Measurements from ENCODE around the gene PDCL2.

The PDCL2 gene

DNA sequence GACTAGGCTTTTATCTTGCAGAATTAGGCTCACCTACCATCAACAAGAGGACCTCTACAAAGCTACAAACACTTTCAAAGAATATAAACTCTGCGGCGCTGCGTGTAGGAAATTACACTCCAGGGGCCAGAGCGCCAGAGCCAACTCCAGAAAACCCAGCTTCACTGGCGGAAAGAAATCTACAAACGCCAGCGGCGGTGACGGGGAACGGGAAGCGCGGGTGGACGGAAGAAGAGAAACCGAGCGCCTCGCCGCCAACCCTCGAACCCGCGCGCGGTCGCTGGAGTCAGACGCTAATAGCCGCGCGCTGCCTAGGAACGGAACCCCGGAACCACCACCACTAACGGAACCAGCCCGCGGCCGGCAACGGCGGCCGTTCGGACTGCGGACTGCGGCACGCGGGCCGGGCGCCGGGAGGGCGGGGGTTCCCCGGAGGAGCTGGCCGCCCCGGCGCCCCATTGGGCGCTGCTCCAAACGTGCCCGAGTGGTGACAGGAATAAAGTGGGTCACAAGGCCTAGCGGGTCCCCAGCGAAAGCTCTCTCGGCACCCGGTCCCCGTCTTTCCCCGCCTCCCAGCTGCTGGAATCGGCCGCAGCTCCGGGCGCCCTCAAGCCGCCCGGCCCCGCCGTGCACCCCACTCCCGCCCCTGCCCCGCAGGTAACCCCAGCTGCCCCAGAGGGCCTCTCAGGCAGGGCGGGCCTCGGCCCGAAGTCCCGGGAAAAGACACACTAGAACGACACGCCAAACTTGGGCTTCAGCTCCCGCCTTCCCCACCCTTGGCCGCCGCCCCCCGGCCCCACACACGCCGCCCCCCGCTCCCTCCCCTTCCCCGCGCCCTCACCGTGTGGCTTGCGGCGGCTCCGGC, 46.2 kb downstream of the PDCL2 start:
- peak overlapping the region; percentile 87 for H3K4me3 ChIP-seq (ENCODE audit: low read depth, low read length)
- DNase-seq (ENCODE audit: low read depth): peak; percentile 15

DNA sequence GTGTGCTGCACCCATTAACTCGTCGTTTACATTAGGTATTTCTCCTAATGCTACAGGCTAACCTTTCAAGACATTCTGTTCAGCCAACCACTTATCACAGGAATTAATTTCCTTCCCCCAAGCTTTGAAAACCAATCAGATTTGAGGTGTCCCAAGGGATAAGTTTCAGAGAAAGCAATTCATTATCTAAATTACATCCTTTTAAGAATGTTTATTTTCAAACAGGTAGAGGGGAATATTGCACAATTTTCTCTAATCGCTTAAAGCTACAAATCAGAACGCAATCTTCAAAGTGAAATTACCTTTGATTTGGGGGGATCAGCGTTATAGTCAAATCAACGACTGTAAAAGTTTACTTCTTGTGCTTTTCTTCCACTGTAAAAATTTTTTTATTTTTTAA, 46.9 kb downstream of the PDCL2 start:
- H3K4me3 ChIP-seq (ENCODE audit: low read depth, low read length): peak overlapping the region; percentile 87
- DNase-seq (ENCODE audit: low read depth): no peak

DNA sequence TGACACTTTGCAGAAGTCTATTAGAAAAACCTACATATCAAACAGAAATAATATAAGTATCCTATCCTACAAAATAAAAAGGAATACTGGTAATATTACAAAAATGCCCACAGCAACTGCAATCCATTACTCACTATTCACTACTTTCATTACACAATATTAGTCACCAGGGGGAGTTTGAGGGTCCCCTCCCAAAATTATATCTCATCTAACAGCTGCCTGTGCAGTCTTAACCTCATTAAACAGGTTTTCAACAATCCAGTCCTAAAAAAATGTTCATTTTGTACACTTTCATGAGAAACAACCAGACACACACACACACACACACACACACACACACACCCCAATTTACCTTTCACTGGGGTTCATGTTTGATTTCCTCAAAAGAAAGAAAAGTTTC, 48.2 kb downstream of the PDCL2 start:
- no peak overlapping the region for H3K4me3 ChIP-seq (ENCODE audit: low read depth, low read length)
- no peak for DNase-seq (ENCODE audit: low read depth)

DNA sequence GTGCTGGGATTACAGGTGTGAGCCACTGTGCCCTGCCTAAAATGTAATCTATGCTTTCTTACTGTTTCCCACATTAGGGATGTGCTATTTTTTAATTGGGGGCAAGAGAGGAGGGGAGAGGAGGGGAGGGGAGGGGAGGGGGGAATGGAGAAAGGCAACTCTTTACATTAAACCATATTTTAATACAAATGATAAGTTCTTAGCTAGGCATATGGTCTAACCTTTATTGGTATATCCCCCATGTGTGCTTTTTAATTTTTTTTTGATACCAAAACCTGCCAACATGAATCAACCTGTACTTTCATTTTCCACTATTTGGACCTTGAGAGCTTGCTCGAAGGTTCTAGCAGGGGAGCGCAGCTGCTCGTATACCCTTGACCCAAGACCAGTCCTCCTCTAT, 51.8 kb downstream of the PDCL2 start:
- DNase-seq (ENCODE audit: low read depth): no peak
- no peak overlapping the region for H3K4me3 ChIP-seq (ENCODE audit: low read depth, low read length)

DNA sequence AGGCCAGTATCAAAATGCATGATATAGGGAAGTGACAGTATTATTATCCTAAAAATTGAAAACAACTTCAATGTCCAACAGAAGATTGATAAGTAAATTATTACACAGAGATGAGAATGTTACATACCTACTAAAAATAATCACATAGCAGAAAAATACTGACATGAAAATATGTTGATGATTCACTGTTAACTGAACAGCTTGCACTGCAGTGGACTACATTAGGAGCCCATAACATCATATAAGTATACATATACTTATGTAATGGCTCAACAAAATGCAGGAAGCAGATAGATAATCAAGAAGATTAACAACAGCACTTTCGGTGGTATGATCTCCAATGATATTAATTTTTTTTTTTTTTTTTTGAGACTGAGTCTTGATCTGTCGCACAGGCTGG, 52.4 kb downstream of the PDCL2 start:
- H3K4me3 ChIP-seq (ENCODE audit: low read depth, low read length): no peak overlapping the region
- no peak for DNase-seq (ENCODE audit: low read depth)

DNA sequence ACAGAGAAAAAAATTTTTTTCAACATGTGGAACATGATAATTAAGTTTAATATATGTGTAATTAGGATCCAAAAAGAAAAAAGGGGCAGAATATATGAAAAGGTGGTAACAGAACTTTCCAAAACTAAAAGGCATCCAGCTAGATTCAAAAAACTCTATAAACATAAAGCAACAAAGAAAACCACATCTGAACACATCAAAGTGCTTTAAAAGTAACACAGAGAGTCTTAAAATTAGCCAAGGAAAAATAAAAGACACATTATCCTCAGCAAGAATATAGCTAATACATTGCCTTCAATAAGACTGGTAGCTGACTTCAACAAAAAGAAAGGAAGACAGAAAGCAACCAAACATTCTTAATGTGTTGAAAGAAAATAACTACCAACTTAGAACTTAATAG, 53.5 kb downstream of the PDCL2 start:
- DNase-seq (ENCODE audit: low read depth): no peak
- H3K4me3 ChIP-seq (ENCODE audit: low read depth, low read length): no peak overlapping the region

DNA sequence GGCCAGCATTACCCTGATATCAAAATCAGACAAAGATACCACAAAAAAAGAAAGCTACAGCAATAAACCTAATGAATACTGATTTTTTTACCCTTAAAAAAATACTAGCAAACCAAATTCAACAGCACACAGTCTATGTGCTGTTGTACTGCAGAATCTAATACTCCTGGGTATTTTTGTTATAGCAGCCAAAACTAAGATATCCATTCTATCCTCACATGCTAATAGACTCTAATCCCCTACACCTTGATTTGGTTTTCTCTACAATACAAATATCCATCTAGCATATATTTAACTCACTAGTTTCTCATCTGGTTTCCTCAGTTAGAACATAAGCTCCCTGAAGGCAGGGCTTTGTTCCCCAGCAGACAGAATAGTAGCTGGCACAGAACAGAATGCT, 57.7 kb downstream of the PDCL2 start:
- no peak for DNase-seq (ENCODE audit: low read depth)
- H3K4me3 ChIP-seq (ENCODE audit: low read depth, low read length): no peak overlapping the region

DNA sequence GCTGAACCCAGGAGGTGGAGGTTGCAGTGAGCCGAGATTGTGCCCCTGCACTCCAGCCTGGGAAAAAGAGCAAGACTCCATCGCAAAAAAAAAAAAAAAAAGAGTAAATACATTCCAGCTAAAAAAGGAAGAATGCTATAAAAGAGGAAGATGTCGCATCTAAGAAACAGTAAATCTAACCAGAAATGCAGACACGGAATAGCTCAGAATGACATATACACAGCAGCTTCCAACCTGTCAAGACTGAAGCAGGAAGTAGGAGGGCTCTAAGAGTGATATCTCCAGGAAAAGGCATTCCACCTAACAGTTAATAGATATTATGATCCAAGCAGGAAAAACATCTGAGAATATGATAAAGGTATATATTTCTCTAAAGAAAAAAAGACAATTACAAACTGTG, 61.4 kb downstream of the PDCL2 start:
- DNase-seq (ENCODE audit: low read depth): no peak

DNA sequence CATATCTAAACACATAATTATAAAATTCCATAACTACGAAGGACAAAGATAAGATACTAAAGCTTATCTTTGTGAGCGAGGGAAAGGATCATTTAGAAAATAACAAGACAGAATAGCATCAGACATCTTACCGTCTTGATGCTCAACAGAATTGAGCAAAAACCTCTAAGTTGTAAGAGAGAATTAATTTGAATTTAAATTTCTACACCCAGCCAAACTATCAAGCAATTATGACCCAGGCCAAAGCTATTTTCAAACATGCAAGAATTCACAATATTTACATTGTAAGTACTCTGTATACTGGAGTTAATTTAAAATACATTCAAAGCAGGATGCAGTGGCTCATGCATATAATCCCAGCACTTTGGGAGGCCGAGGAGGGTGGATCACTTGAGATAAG, 61.9 kb downstream of the PDCL2 start:
- DNase-seq (ENCODE audit: low read depth): no peak
- no peak overlapping the region for H3K4me3 ChIP-seq (ENCODE audit: low read depth, low read length)

More for the DNA sequence above, 61.4 kb downstream of the PDCL2 start:
- H3K4me3 ChIP-seq (ENCODE audit: low read depth, low read length): no peak overlapping the region

DNA sequence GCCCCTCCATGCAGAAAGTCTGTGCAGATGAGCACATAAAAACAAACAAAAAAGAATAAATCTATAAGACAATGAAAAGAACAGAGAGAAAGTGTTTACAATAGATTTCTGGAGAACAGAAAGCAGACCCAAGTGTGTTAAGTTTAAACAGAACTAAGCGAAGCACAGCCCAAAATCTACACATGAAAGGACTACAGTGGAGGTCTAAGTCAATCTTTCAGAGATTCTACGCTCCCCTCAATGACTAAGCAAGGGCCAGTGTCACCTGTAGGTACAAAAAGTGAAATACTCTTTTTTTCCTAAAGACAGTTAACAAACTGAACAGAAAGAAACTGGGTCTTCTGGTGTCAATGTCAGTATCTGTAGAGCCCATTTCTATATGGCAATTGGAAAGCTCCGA, 63.6 kb downstream of the PDCL2 start:
- no peak overlapping the region for H3K4me3 ChIP-seq (ENCODE audit: low read depth, low read length)
- no peak for DNase-seq (ENCODE audit: low read depth)

DNA sequence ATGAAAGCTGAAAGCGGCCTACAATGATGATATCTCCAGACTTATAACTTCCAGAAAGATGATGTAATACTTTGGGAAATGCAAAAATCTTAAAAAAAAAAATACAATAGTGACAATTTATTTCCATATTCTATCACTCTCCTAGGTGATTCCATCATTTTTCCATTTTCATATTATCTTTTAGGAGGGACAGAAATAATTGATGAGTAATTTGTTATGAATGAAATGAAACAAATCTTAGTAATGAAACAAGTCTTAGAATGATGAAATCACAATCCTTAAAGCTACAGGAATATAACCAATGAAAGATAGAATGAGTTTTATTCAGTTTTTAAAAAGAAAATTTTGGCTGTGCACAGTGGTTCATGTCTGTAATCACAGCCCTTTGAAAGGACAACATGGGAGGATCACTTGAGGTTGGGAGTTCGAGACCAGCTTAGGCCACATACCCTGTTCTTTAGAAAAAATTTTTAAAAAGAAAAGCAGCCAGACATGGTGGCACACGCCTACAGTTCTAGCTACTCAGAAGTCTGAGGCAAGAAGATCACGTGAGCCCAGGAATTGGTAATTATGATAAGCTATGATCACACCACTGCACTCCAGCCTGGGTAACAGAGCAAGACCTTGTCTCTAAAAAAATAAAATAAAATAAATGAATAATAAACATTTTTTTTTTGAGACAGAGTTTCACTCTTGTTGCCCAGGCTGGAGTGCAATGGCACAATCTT, 67.0 kb downstream of the PDCL2 start:
- DNase-seq (ENCODE audit: low read depth): no peak
- no peak overlapping the region for H3K4me3 ChIP-seq (ENCODE audit: low read depth, low read length)

DNA sequence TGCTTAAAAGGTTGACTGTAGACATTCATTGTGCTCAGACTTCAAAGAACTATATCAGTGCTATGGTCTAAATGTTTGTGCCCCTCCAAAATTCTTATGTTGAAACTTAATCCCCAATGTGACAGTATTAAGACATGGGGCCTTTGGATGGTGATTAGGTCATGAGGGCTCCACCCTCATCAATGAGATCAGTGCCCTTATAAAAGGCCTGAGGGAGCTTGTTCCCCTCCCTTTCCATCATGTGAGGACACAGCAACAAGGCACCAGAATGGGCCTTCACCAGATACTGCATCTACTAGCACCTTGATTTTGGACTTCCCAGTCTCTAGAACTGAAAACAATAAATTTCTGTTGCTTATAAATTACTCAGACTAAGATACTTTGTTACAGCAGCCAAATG, 73.6 kb downstream of the PDCL2 start:
- no peak for DNase-seq (ENCODE audit: low read depth)
- no peak overlapping the region for H3K4me3 ChIP-seq (ENCODE audit: low read depth, low read length)

DNA sequence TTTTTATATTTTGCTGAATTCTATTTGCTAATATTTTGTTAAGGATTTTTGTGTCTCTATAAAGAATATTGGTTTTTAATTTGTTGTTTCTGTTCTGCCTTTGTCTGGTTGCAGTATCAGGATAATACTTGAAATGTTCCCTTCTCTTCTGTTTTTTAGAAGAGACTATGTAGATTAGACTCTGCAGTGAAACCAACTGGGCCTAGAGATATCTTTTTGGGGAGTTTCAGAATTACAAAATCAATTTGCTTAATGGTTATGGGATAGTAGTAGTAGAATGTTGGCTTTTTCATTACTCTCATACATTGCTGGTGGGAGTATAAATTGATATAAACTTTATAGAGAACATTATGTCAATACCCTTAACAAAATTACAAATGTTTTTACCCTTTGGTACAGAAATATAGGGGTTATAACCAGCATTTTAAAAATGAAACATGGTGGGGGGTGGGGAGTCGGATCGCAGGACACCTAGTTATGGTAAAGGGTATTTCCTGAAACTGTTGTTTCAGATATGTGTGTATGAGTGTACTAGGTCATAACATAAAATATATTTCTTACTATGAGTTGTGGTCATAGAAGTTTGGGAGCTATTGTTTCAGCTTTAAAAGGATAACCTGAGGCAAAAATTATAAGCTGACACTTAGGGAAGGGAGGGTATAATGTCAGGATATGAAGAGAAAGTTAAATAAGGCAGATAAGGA, 74.4 kb downstream of the PDCL2 start:
- DNase-seq (ENCODE audit: low read depth): no peak
- H3K4me3 ChIP-seq (ENCODE audit: low read depth, low read length): no peak overlapping the region

DNA sequence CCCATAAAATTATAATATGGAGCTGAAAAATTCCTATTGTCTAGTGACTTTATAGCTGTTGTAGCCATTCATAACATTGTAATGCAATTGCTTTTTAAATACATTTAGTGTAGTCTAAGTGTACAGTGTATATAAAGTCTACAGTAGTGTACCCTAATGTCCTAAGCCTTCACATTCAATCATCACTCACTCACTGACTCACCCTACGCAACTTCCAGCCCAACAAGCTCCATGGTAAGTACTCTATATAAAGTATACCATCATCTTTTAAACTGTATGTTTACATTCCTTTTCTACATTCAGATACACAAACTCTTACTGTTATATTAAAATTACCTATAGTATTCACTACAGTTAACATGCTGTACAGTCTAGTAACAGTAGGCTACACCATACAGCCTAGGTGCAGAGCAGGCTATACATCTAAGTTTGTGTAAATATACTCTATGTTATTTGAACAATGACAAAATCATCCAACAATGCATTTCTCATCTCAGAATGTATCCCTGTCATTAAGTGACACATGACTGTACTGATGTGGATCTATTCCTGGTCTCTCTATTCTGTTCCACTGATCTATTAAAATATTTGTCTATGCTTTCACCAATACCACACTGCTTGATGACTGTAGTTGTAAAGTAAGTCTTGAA, 79.0 kb downstream of the PDCL2 start:
- H3K4me3 ChIP-seq (ENCODE audit: low read depth, low read length): no peak overlapping the region

DNA sequence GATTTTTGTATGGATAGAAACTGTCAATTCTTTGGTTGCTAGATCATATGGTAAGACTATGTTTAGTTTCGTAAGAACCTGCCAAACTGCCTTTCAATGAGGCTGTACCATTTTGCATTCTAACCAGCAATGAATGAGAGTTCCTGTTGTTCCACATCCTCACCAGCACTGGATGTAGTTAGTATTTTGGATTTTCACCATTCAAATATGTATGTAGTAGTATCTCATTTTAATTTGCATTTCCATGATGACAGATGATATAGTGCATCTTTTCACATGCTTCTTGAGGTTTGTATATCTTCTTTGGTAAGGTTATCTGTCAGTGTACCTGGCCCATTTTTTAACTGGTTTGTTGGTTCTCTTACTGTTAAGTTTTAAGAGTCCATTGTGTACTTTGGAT, 80.0 kb downstream of the PDCL2 start:
- DNase-seq (ENCODE audit: low read depth): no peak
- H3K4me3 ChIP-seq (ENCODE audit: low read depth, low read length): no peak overlapping the region

More for the DNA sequence above, 79.0 kb downstream of the PDCL2 start:
- DNase-seq (ENCODE audit: low read depth): no peak

DNA sequence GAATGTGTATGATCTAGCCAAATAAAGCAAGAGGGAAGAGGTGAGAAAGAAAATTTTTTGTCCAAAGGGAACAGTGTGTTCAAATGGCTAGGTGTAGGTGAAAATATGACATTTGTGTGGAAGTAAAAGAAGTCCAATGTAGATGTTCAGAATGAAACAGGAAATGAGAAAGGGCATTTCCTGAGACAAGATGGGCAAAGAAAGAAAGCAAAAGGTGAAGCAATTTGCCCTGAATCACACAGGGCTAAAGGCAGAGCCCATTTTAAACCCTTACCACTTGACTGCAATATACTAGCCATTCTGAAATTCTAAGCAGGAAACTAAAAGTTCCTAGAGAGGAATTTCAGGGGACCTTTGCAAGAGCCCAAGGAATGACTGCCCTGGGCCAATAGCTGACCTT, 81.4 kb downstream of the PDCL2 start:
- H3K4me3 ChIP-seq (ENCODE audit: low read depth, low read length): no peak overlapping the region
- DNase-seq (ENCODE audit: low read depth): no peak

DNA sequence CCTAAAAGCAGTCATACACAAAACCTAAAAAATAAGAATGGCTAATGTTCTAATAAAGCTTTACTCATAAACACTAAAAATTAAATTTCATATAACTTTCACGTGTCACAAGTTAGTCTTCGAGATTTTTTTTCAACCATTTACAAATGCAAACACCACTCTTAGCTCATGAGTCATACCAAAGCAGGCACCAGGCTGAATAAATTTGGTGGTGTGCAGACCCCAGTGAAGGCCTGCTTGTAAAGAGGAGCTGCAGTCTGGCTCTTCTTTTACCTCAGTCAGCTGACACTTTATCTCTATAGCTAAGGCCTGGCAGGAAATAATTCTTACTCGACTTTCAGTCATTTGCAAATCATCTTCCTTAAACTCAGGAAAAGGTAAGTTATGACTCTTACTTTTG, 82.8 kb downstream of the PDCL2 start:
- DNase-seq (ENCODE audit: low read depth): no peak
- H3K4me3 ChIP-seq (ENCODE audit: low read depth, low read length): no peak overlapping the region

DNA sequence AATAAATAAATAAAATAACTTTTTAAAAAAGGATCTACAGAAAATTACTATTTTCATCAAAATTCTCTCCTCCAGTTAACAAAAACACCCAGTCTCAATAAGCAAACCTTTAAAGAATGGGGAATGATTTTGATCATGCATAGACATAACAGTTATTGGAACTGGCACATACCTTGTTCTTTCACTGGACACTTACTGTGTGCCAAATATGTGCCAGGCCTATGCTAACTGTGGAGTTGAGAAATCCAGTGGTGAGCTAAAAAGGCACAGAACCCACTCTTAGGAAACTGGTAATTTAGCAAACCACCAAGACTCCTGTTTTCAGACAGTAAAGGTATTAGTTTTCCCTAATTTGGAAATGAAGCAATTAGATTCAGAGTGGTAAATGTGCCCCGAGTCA, 84.4 kb downstream of the PDCL2 start:
- no peak for DNase-seq (ENCODE audit: low read depth)
- no peak overlapping the region for H3K4me3 ChIP-seq (ENCODE audit: low read depth, low read length)
